ENCODE data around the gene ZNF175.

DNA sequence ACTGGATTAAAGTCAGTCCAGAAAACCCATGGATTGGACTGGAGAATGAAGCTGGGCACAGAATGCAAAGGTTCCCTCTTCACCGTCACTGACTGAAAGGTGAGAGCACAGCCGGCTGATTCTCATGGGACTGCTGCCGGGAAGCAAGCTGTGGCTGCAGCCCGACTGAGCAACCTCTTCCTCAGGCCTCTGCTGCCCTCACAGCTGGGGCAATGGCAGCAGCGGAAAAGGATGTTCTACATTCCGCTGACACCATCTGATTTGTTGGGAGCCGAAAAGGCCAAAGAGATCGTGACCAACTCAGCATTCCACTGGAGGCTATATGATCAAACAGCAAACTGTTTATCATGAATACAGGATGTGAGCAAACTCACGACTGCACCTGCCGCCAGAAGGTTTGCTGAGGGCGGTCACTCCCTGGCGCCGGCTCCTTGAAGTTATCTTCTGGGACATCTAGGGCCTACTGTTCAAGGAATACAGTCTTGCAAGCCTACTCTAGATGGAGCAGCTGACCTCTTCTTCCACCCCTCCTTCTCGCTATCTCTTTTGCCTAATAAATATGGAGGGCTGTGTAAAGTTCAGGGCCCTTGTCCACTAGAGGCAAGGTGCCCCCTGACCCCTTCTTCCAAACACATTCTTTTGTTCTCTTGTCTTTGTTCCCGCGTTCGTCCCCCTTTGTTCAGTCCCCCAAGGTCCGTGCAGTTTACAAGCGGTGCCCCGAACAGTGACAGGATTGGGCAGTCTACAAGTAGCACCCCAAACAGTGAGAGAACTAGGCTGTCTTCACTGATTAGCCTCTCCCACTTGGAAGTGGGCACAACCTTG lies 20.0 kb upstream of the ZNF175 start:
- TF ChIP-seq, protein P1, sequence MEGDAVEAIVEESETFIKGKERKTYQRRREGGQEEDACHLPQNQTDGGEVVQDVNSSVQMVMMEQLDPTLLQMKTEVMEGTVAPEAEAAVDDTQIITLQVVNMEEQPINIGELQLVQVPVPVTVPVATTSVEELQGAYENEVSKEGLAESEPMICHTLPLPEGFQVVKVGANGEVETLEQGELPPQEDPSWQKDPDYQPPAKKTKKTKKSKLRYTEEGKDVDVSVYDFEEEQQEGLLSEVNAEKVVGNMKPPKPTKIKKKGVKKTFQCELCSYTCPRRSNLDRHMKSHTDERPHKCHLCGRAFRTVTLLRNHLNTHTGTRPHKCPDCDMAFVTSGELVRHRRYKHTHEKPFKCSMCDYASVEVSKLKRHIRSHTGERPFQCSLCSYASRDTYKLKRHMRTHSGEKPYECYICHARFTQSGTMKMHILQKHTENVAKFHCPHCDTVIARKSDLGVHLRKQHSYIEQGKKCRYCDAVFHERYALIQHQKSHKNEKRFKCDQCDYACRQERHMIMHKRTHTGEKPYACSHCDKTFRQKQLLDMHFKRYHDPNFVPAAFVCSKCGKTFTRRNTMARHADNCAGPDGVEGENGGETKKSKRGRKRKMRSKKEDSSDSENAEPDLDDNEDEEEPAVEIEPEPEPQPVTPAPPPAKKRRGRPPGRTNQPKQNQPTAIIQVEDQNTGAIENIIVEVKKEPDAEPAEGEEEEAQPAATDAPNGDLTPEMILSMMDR (conservative IDR thresholded peaks at IDR 0.05; ENCODE audit: low read depth, low read length) = no peak
- no peak for TF ChIP-seq EZH2 (IDR thresholded peaks at IDR 0.05; ENCODE audit: low read length, unreplicated experiment)
- TF ChIP-seq EZH2phosphoT487 (IDR thresholded peaks at IDR 0.05; ENCODE audit: borderline replicate concordance, low read length) = no peak
